Skeletal muscle satellite cell (primary cell): ENCODE data around the gene DCP1B.

Experiments
- H3K27me3 ChIP-seq: 2 replicates; pipeline ENCODE4 v1.7.0; 2013; ENCODE audit warnings: low read length; ENCODE audit not compliant: control insufficient read depth, insufficient read depth
- H3K36me3 ChIP-seq: 2 replicates; pipeline ENCODE4 v1.7.0; 2013; ENCODE audit warnings: mild to moderate bottlenecking, control low read depth, low read length; ENCODE audit not compliant: insufficient read depth
- H3K4me1 ChIP-seq: 2 replicates; pipeline ENCODE4 v1.7.0; 2013; ENCODE audit warnings: low read length; ENCODE audit not compliant: control insufficient read depth, insufficient read depth
- H3K4me2 ChIP-seq: 2 replicates; pipeline ENCODE4 v1.7.0; 2013; ENCODE audit warnings: mild to moderate bottlenecking, low read length
- H3K4me3 ChIP-seq: 2 replicates; pipeline ENCODE4 v1.7.0; 2013; ENCODE audit warnings: low read length
- H3K9ac ChIP-seq: 2 replicates; pipeline ENCODE4 v1.7.0; 2013; ENCODE audit warnings: mild to moderate bottlenecking, low read depth, low read length, moderate library complexity
- H3K9me3 ChIP-seq: replicated peaks from 2 replicates; pipeline ENCODE4 v1.7.0; 2013; ENCODE audit warnings: mild to moderate bottlenecking, control low read depth, low read length

DCP1B gene

GRCh38 chr12:1929985-1930802 lies 74.1 kb downstream of the DCP1B start:
- Histone ChIP-seq H3K9ac (no peak overlapping the region), H3K27me3 (peaks cover 42% of the 10 kb centered on the region), H3K9me3 (no peaks in the 10 kb centered on the region), H3K4me1 (peaks cover 29% of the 10 kb centered on the region), H3K4me2 (no peak overlapping the region), H3K36me3 (no peaks in the 10 kb centered on the region), H3K4me3 (no peak overlapping the region)

- H3K4me2 ChIP-seq, result no peak overlapping the region
- H3K27me3 ChIP-seq, result peaks cover 49% of the 10 kb centered on the region
- no peaks in the 10 kb centered on the region for H3K36me3 ChIP-seq
- no peak overlapping the region for H3K4me3 ChIP-seq
- H3K9me3 ChIP-seq, result no peaks in the 10 kb centered on the region
- H3K4me1 ChIP-seq, result peaks cover 29% of the 10 kb centered on the region
- no peak overlapping the region for H3K9ac ChIP-seq
These were observed 74.8 kb downstream of the DCP1B start for GRCh38 chr12:1929241-1929984.

GRCh38 chr12:1928439-1929121 lies 75.7 kb downstream of the DCP1B start:
- H3K9me3 ChIP-seq, result no peaks in the 10 kb centered on the region
- peaks cover 54% of the 10 kb centered on the region for H3K27me3 ChIP-seq
- no peak overlapping the region for H3K4me3 ChIP-seq
- no peak overlapping the region for H3K9ac ChIP-seq
- no peak overlapping the region for H3K4me2 ChIP-seq
- H3K36me3 ChIP-seq, result no peaks in the 10 kb centered on the region
- peaks cover 23% of the 10 kb centered on the region for H3K4me1 ChIP-seq

DNA sequence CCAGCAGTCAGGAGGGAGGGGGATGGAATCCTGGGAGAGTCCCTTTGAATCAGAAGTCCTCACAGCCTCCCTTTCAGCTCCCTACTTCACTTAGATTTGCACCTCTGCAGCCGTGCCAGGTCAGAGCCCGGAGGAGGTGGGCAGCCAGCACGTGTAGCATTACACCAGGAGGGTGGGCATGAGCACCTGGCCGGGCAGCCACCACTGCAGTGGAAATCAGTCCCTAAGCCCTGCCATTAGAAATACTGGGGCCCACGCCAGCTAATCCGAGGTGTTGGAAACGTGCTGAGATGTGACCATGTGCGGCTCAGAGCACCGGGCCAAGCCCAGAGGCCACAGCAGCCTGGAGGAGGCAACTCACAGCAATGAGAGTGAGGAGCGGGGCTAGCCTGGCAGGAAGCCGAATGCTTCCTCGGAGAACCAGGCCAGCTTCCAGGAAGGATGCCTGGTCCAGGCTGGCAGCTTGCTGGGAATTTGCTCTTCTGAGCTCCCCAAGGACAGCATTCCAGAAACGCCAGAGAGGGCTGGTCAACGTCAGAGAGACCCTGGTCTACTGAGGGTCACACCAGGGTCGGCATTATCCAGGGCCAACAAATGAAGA lies 76.4 kb downstream of the DCP1B start:
- no peaks in the 10 kb centered on the region for H3K36me3 ChIP-seq
- H3K9me3 ChIP-seq, result no peaks in the 10 kb centered on the region
- H3K4me2 ChIP-seq, result no peak overlapping the region
- H3K27me3 ChIP-seq, result peaks cover 59% of the 10 kb centered on the region
- H3K9ac ChIP-seq, result no peak overlapping the region
- H3K4me3 ChIP-seq, result no peak overlapping the region
- peaks cover 16% of the 10 kb centered on the region for H3K4me1 ChIP-seq

DNA sequence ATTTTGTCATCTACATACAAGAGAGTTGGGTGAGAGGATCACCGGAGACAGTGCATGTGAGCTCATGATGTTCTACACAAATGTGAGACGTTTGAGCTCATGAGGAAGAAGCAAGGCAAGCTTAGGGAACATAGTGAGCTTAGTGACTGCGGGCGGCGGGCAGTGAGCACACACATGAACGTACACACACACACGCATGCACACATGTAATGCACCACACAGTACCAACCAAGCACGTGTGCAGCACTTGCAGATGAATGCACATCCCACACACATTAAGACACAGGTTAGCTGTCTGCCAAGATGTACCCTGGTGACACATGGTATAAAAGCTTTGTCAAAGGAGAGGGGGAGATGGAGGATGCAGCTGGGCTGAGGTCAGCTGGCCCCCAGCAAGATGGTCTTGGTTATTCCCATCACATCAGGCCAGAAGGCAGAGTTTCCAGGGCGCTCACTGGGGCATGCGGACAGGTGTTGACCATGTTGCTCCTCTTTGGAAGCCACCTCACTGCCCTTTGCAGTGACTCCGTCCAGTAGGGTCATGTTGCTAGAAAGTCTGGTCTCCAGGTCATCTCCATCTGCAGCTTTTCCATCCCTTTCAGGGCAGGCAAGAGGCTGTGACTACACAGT lies 77.1 kb downstream of the DCP1B start:
- Histone ChIP-seq H3K36me3 (no peaks in the 10 kb centered on the region), H3K4me1 (peaks cover 9% of the 10 kb centered on the region), H3K27me3 (peaks cover 64% of the 10 kb centered on the region), H3K9me3 (no peaks in the 10 kb centered on the region), H3K9ac (no peak overlapping the region), H3K4me3 (no peak overlapping the region), H3K4me2 (no peak overlapping the region)

- no peak overlapping the region for H3K4me2 ChIP-seq
- H3K9me3 ChIP-seq, result no peaks in the 10 kb centered on the region
- H3K27me3 ChIP-seq, result peaks cover 58% of the 10 kb centered on the region
- H3K4me3 ChIP-seq, result no peak overlapping the region
- no peaks in the 10 kb centered on the region for H3K36me3 ChIP-seq
- H3K9ac ChIP-seq, result no peak overlapping the region
- H3K4me1 ChIP-seq, result peaks cover 5% of the 10 kb centered on the region
These were observed 78.0 kb downstream of the DCP1B start for GRCh38 chr12:1926251-1926657.

DNA sequence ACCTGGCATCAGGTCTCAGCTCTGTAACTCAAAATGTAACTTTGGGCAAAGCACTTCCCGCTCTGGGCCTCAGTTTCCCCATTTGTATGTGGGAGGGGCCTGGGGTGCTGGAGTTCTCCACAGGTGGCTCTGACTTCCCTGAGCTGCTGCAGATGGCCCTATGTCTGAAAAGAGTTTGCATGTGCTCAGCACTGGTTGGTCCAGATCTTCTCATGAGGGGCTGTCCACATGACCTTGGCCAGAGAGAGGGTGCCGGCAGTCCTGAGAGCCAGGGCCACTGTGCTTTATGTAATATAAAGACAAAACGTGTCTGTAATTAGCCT lies 78.6 kb downstream of the DCP1B start:
- Histone ChIP-seq H3K4me2 (no peak overlapping the region), H3K9ac (no peak overlapping the region), H3K36me3 (no peaks in the 10 kb centered on the region), H3K9me3 (no peaks in the 10 kb centered on the region), H3K4me3 (no peak overlapping the region), H3K27me3 (peaks cover 58% of the 10 kb centered on the region), H3K4me1 (peaks cover 5% of the 10 kb centered on the region)

GRCh38 chr12:1924996-1925683 lies 79.1 kb downstream of the DCP1B start:
- no peak overlapping the region for H3K4me2 ChIP-seq
- H3K36me3 ChIP-seq, result no peaks in the 10 kb centered on the region
- no peak overlapping the region for H3K9ac ChIP-seq
- no peaks in the 10 kb centered on the region for H3K9me3 ChIP-seq
- peaks cover 5% of the 10 kb centered on the region for H3K4me1 ChIP-seq
- no peak overlapping the region for H3K4me3 ChIP-seq
- peaks cover 61% of the 10 kb centered on the region for H3K27me3 ChIP-seq

DNA sequence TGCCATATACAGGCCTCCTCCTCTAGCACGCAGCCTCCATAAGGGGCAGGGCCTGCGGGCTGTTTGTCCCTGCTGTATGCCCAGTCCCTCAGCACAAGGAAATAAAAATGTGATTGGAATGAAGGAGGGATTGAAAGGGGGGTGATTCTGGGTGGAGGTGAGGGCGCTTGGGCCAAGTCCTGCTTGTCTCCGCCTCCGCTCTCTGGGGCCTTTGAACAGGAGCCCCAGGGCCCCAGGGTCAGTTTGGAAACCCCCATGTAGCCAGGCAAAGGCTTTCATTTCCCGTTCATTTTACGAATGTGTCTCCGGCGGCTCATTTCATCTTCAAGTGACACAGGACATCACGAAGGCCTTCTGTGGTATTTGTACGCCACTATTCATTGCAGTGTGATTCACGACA lies 81.3 kb downstream of the DCP1B start:
- H3K4me1 ChIP-seq, result peaks cover 3% of the 10 kb centered on the region
- no peaks in the 10 kb centered on the region for H3K36me3 ChIP-seq
- no peak overlapping the region for H3K9ac ChIP-seq
- H3K4me2 ChIP-seq, result no peak overlapping the region
- no peak overlapping the region for H3K4me3 ChIP-seq
- H3K27me3 ChIP-seq, result peaks cover 64% of the 10 kb centered on the region
- H3K9me3 ChIP-seq, result no peaks in the 10 kb centered on the region

DNA sequence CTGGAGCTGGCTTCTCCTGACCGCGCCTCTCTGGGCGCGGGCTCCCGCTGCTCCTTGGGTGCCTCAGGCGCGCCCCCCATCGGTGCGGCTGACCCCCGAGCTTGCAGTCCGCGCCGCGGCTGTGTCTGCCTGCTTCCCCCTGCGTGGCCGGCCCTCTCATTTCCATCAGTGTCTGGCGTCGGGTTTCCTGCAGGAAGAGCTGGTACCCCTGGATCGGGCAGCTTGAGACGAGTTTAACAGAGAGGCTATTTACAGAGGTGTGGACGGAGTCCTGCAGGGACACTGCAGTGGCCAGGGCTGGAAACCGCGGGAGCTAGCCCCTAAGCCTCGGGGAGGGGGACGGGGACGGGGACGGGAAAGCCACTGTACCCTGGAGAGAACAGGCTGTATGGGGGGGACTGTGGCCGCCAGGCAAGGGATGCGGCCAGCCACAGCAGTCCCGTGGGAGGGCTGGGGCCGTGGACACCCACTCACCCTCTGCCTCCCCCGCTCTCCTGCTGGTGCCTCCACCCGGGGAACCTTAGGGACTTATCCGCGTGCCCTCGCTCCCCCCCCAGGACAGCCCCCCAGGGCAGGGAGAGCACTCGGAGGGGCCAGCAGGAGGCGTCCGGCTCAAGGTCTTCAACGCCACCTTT lies 82.1 kb downstream of the DCP1B start:
- Histone ChIP-seq H3K4me2 (no peak overlapping the region), H3K9me3 (no peaks in the 10 kb centered on the region), H3K36me3 (no peaks in the 10 kb centered on the region), H3K9ac (no peak overlapping the region), H3K4me1 (no peaks in the 10 kb centered on the region), H3K4me3 (no peak overlapping the region), H3K27me3 (peaks cover 64% of the 10 kb centered on the region)
